PC-3 (cell line): ENCODE data around the gene CAP2. TPM values are rescaled to one million over a fixed set of nuclear protein-coding genes. Genes with fewer than 3 reads are reported as not detected.
A peak's percentile ranks its signal among the peaks of the same experiment; 100 is the strongest.
"Not testable (repeated sequence)": the region's sequence is repeated elsewhere in the genome, so short reads cannot be mapped to it uniquely, and the experiment has no call there.

Experiments
- ATAC-seq: fragments of 200-7000 bp; cut with Tn5 transposase; 2 replicates; pipeline ENCODE4 v1.9.1; 2020; ENCODE audit warnings: mild to moderate bottlenecking, moderate library complexity
- BruUV-seq: library from RNA; stranded (reverse); fragments of 400-500 nt; replicated peaks from 2 replicates; lab custom pipeline; 2021; lab: Mats Ljungman, UMichigan
- CTCF ChIA-PET: fragments of 300-600 bp; sonication (Branson Sonifier 250); formaldehyde crosslinking; loops from one replicate; lab custom pipeline; 2022; ENCODE audit warnings: antibody characterized with exemption; lab: Charles Lee
- POLR2A ChIA-PET: fragments of 300-600 bp; sonication (Branson Sonifier 250); formaldehyde crosslinking; loops from one replicate; lab custom pipeline; 2022; ENCODE audit warnings: antibody characterized with exemption; ENCODE audit not compliant: unreplicated experiment; lab: Charles Lee
- DNase-seq: peaks from one replicate; pipeline ENCODE4 v3.0.0-alpha.2; 2015
- H2AFZ ChIP-seq: fragments of 300-600 bp; sonication (generic); 2 replicates; pipeline ENCODE4 v1.6.0; 2016; ENCODE audit warnings: antibody characterized with exemption, low read length
- H3F3A ChIP-seq: fragments of 300-600 bp; sonication (generic); one replicate; pipeline ENCODE4 v1.6.0; 2017; ENCODE audit warnings: antibody characterized with exemption, low read length, control low read depth, mild to moderate bottlenecking; ENCODE audit not compliant: unreplicated experiment
- H3K27ac ChIP-seq: fragments of 300-600 bp; sonication (generic); 2 replicates; pipeline ENCODE4 v1.5.1; 2016; ENCODE audit warnings: mild to moderate bottlenecking, low read length
- H3K27me3 ChIP-seq: fragments of 300-600 bp; sonication (generic); 2 replicates; pipeline ENCODE4 v1.6.1; 2016; ENCODE audit warnings: low read length, mixed read lengths
- H3K36me3 ChIP-seq: fragments of 300-600 bp; sonication (generic); 2 replicates; pipeline ENCODE4 v1.6.1; 2016; ENCODE audit warnings: low read depth, mixed run types, low read length, mixed read lengths
- H3K4me1 ChIP-seq: fragments of 300-600 bp; sonication (generic); 2 replicates; pipeline ENCODE4 v1.5.1; 2016; ENCODE audit warnings: low read length; ENCODE audit not compliant: insufficient read depth
- H3K4me2 ChIP-seq: fragments of 300-600 bp; sonication (generic); 2 replicates; pipeline ENCODE4 v1.6.0; 2016; ENCODE audit warnings: low read length
- H3K4me3 ChIP-seq: fragments of 300-600 bp; sonication (generic); 2 replicates; pipeline ENCODE4 v1.5.1; 2016; ENCODE audit warnings: mild to moderate bottlenecking, low read length, mixed read lengths
- H3K79me2 ChIP-seq: fragments of 300-600 bp; sonication (generic); 2 replicates; pipeline ENCODE4 v1.6.1; 2017; ENCODE audit warnings: low read length, mixed read lengths
- H3K9ac ChIP-seq: fragments of 300-600 bp; sonication (generic); 2 replicates; pipeline ENCODE4 v1.6.0; 2016; ENCODE audit warnings: mild to moderate bottlenecking, low read length
- H3K9me2 ChIP-seq: fragments of 300-600 bp; sonication (generic); replicated peaks from 2 replicates; pipeline ENCODE4 v1.6.1; 2016; ENCODE audit warnings: mixed run types, low read length, mixed read lengths
- H3K9me3 ChIP-seq: fragments of 300-600 bp; sonication (generic); 2 replicates; pipeline ENCODE4 v1.6.1; 2016; ENCODE audit warnings: low read length, mixed read lengths
- H4K20me1 ChIP-seq: fragments of 300-600 bp; sonication (generic); 2 replicates; pipeline ENCODE4 v1.6.1; 2016; ENCODE audit warnings: low read length, mixed read lengths
- CTCF ChIP-seq: fragments of 300-600 bp; sonication (generic); conservative IDR thresholded peaks from 2 replicates; pipeline ENCODE4 v1.5.1; 2017; ENCODE audit warnings: antibody characterized with exemption, low read depth, mild to moderate bottlenecking, low read length
- EZH2 ChIP-seq: fragments of 300-600 bp; sonication (generic); IDR thresholded peaks from one replicate; pipeline ENCODE4 v1.6.1; 2017; ENCODE audit warnings: antibody characterized with exemption, mild to moderate bottlenecking, low read length; ENCODE audit not compliant: unreplicated experiment
- EZH2phosphoT487 ChIP-seq: fragments of 300-600 bp; sonication (generic); IDR thresholded peaks from 2 replicates; pipeline ENCODE4 v1.6.1; 2018; ENCODE audit warnings: mild to moderate bottlenecking, antibody characterized with exemption, low read length, borderline replicate concordance
- intact Hi-C: fragments of 100-400 bp; cut with micrococcal nuclease; formaldehyde crosslinking; loops from 2 replicates; pipeline ENCODE4 v1.9.0; 2023
- total RNA-seq: library from RNA; depleted of rRNA; stranded (reverse); fragments of >200 nt; gene quantifications from 2 replicates; pipeline ENCODE4 v1.2.3, GENCODE V29; 2014

Gene CAP2
- total RNA-seq, 1 experiment from 2014 or later = 8.2 TPM

GRCh38 chr6:17585766-17586490 lies 192.5 kb downstream of the CAP2 start:
- Histone ChIP-seq H3F3A (no peaks in the 10 kb centered on the region), H3K9me2 (no peaks in the 10 kb centered on the region), H3K4me2 (no peak overlapping the region), H4K20me1 (no peaks in the 10 kb centered on the region), H3K4me1 (peaks cover 16% of the 10 kb centered on the region), H3K36me3 (no peaks in the 10 kb centered on the region), H3K27ac (no peak overlapping the region), H2AFZ (no peak overlapping the region), H3K9me3 (no peaks in the 10 kb centered on the region), H3K9ac (no peak overlapping the region), H3K4me3 (no peak overlapping the region), H3K79me2 (no peaks in the 10 kb centered on the region), H3K27me3 (no peaks in the 10 kb centered on the region)
- intact Hi-C loops = loop anchor here (2.0 kb wide), 1 partner anchor 229 kb away; no protein-coding TSS in a partner anchor
- no TSS peak for BruUV-seq
- CTCF ChIA-PET = interaction anchor here (0.6 kb wide), 2 partner anchors 80 to 158 kb away, joined by 3 read pairs; no protein-coding TSS in a partner anchor
- POLR2A ChIA-PET = interaction anchor here (0.6 to 0.8 kb wide), 2 partner anchors 15 to 156 kb away, joined by 3 to 7 read pairs; no protein-coding TSS in a partner anchor
- TF ChIP-seq EZH2phosphoT487 (no peak), EZH2 (no peak), CTCF (peak; percentile 67)
- DNase-seq (peak; percentile 74), ATAC-seq (peak; percentile 34; the same call in 1 of the 2 replicates)

- H3K4me2 ChIP-seq, H3F3A ChIP-seq, intact Hi-C loops: not testable (repeated sequence)
Measured at GRCh38 chr6:17586623-17587022, 193.2 kb downstream of the CAP2 start.

GRCh38 chr6:17588011-17588410 lies 194.6 kb downstream of the CAP2 start:
- ChIA-PET CTCF (no interaction called here), POLR2A (interaction anchor here (0.7 kb wide), 1 partner anchor 8 kb away, joined by 5 read pairs; no protein-coding TSS in a partner anchor)
- H3K36me3 ChIP-seq = no peaks in the 10 kb centered on the region
- H3K4me3 ChIP-seq = no peak overlapping the region
- H4K20me1 ChIP-seq = no peaks in the 10 kb centered on the region
- no peaks in the 10 kb centered on the region for H3K79me2 ChIP-seq
- H3K9ac ChIP-seq = no peak overlapping the region
- H3K27ac ChIP-seq = no peak overlapping the region
- no peaks in the 10 kb centered on the region for H3K9me2 ChIP-seq
- no peaks in the 10 kb centered on the region for H3K9me3 ChIP-seq
- no peak for TF ChIP-seq EZH2phosphoT487
- TF ChIP-seq CTCF = no peak
- TF ChIP-seq EZH2 = no peak
- no peak for DNase-seq
- peaks cover 16% of the 10 kb centered on the region for H3K4me1 ChIP-seq
- no peak overlapping the region for H2AFZ ChIP-seq
- no TSS peak for BruUV-seq
- H3K27me3 ChIP-seq = no peaks in the 10 kb centered on the region
- H3K4me2 ChIP-seq = no peak overlapping the region
- intact Hi-C loops = no loop called here
- ATAC-seq = no peak
- no peaks in the 10 kb centered on the region for H3F3A ChIP-seq

More at GRCh38 chr6:17586623-17587022, 193.2 kb downstream of the CAP2 start:
- DNase-seq, H3K27me3 ChIP-seq, BruUV-seq, H2AFZ ChIP-seq, H3K27ac ChIP-seq, H4K20me1 ChIP-seq, H3K36me3 ChIP-seq, CTCF ChIA-PET, ATAC-seq, H3K9me3 ChIP-seq, H3K9me2 ChIP-seq, H3K9ac ChIP-seq, H3K79me2 ChIP-seq, H3K4me3 ChIP-seq, POLR2A ChIA-PET: not testable (repeated sequence)
- peaks cover 16% of the 10 kb centered on the region for H3K4me1 ChIP-seq
